Measurements from ENCODE around the gene FAM199X. TPM values are rescaled to one million over a fixed set of nuclear protein-coding genes. Genes with fewer than 3 reads are reported as not detected.

FAM199X gene
- total and polyA plus RNA-seq, 7 donors = 6.1 to 17.1 (median 14.5) TPM

DNA sequence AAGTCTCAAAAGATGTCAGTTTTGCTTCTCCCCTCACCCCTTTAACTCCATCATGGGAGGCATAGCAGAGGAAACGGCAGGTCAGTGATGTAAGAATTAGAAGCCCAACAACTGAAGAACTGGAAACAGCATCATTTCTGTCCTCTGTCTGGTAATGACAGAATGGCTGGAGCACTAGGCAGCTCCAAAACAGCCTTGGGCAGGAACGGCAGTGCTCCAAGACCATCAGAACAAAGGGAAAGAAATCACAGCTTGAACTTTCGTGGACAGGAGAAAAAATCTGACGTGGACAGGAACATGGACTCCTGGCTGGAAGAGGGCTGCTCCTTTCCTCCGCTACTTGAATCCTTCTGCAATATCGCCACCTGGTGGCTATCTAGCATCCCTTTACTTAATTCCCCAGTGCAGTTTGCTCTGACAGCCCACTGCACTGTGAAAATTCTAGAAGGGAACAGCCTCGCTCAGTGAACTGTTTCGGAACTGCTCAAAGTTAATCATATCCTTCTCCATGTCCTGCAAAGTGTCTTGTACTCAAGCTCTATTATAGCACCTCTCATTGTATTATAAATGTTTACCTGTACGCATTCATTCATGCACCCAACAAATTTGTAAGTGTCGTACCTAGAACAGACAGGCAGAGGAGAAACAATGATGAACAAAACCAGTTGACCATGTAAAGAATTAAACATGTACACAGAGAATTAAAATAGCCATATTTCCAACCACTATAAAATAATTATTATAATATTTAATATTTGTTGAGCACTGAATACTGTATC lies 29.8 kb upstream of the FAM199X start:
- H3K4me3 ChIP-seq = peak overlapping the region; percentile 53
- TF ChIP-seq, protein P1, sequence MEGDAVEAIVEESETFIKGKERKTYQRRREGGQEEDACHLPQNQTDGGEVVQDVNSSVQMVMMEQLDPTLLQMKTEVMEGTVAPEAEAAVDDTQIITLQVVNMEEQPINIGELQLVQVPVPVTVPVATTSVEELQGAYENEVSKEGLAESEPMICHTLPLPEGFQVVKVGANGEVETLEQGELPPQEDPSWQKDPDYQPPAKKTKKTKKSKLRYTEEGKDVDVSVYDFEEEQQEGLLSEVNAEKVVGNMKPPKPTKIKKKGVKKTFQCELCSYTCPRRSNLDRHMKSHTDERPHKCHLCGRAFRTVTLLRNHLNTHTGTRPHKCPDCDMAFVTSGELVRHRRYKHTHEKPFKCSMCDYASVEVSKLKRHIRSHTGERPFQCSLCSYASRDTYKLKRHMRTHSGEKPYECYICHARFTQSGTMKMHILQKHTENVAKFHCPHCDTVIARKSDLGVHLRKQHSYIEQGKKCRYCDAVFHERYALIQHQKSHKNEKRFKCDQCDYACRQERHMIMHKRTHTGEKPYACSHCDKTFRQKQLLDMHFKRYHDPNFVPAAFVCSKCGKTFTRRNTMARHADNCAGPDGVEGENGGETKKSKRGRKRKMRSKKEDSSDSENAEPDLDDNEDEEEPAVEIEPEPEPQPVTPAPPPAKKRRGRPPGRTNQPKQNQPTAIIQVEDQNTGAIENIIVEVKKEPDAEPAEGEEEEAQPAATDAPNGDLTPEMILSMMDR (IDR thresholded peaks at IDR 0.05) = peak; percentile 81
- no peaks in the 10 kb centered on the region for H3K4me1 ChIP-seq
- DNase-seq (peak; percentile 23 to 54), ATAC-seq (peak; percentile 77 to 97 (median 87))
- H3K27me3 ChIP-seq (ENCODE audit: insufficient read depth in 3 of 3, low read length in 2 of 3) = peaks cover 0 to 12% (median 0%) of the 10 kb centered on the region in 3 donors
- H3K36me3 ChIP-seq (ENCODE audit: insufficient read depth in 1 of 2, low read depth in 1 of 2) = no peaks in the 10 kb centered on the region
- 20 to 24% (median 21%) methylated on average over 10 of the region's 10 CpGs for WGBS, 3 donors
- H3K9me3 ChIP-seq = no peaks in the 10 kb centered on the region
- no peak overlapping the region for H3K27ac ChIP-seq
- intact Hi-C loops (cut with DNase I) = loop anchor here in 1 of 2 donors (10.0 kb wide), 1 partner anchor 292 kb away; no protein-coding TSS in a partner anchor

- TF ChIP-seq, protein P1 (IDR thresholded peaks at IDR 0.05) = no peak
- 80 to 85% (median 82%) methylated on average over 3 of the region's 3 CpGs for WGBS, 3 donors
These were observed 28.8 kb upstream of the FAM199X start for GRCh38 chrX:104137496-104137895.

DNA sequence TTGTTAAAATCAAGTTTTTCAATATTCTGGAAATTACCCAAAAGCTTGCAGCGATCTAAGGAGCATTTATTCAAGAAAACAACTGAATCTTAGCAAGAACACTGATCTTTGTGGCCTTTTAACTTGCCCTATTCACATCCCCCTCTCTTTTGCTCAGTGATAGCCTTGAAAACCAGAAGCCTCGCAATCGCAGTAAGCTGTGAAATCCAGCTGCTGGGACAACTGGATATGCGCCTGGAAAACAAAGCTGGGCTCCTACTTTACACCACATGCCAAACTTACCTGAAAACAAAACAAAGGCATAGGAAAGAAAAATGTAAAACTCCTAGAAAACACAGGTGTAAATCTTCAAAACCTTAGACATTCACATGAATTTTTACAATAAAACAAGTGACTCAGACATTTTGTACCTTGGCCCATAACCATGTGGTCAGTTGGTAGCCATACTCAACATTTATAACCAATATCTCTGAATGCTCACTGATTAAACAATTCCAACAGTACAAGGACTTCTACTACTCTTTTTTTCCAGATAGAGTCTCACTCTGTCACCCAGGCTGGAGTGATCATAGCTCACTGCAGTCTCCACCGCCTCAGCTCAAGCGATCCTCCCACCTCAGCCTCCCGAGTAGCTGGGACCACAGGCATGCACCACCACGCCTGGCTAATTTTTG lies 25.0 kb upstream of the FAM199X start:
- WGBS, 3 donors = 80 to 90% (median 80%) methylated on average over 8 of the region's 8 CpGs
- intact Hi-C loops (cut with DNase I) = no loop called here

More at GRCh38 chrX:104137496-104137895, 28.8 kb upstream of the FAM199X start:
- H3K27me3 ChIP-seq (ENCODE audit: insufficient read depth in 3 of 3, low read length in 2 of 3) = peaks cover 0 to 12% (median 0%) of the 10 kb centered on the region in 3 donors
- no peak overlapping the region for H3K4me3 ChIP-seq
- no peak for DNase-seq
- H3K27ac ChIP-seq = no peak overlapping the region
- H3K4me1 ChIP-seq = no peaks in the 10 kb centered on the region
- peak in 1 of 4 donors; percentile 39 for ATAC-seq
- intact Hi-C loops (cut with DNase I) = loop anchor here in 1 of 2 donors (10.0 kb wide), 1 partner anchor 293 kb away; no protein-coding TSS in a partner anchor
- H3K36me3 ChIP-seq (ENCODE audit: insufficient read depth in 1 of 2, low read depth in 1 of 2) = no peaks in the 10 kb centered on the region
- no peaks in the 10 kb centered on the region for H3K9me3 ChIP-seq

DNA sequence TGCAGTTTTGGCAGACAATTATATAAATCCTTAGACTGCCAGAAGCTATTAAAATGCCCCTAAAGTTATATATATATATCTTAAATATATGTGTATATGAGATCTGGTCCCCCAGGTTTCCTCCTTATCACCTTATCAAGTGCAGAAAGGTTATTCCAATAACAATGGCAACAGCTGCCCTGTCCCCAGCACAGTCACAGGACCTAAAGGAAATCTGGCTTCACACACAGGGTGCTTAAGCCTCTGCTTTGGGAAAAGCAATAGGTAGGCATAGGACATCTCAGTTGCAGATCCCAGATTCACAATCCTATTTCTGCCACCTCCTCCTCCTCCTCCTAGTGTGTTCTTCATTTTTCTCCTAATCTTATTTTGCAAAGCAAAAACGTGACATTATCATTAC lies 15.2 kb upstream of the FAM199X start:
- WGBS, 3 donors = 21 to 60% (median 36%) methylated on average over 1 of the region's 1 CpG
- Histone ChIP-seq H3K27me3 (ENCODE audit: insufficient read depth in 3 of 3, low read length in 2 of 3) (no peaks in the 10 kb centered on the region), H3K27ac (no peak overlapping the region), H3K9me3 (no peaks in the 10 kb centered on the region), H3K36me3 (ENCODE audit: insufficient read depth in 1 of 2, low read depth in 1 of 2) (no peaks in the 10 kb centered on the region), H3K4me1 (no peaks in the 10 kb centered on the region), H3K4me3 (no peak overlapping the region)
- TF ChIP-seq, protein P1 (IDR thresholded peaks at IDR 0.05) = no peak
- DNase-seq (no peak), ATAC-seq (no peak)
- intact Hi-C loops (cut with DNase I) = no loop called here

More for the DNA sequence above, 25.0 kb upstream of the FAM199X start:
- Histone ChIP-seq H3K9me3 (no peaks in the 10 kb centered on the region), H3K4me3 (no peak overlapping the region), H3K27ac (no peak overlapping the region), H3K27me3 (ENCODE audit: insufficient read depth in 3 of 3, low read length in 2 of 3) (no peaks in the 10 kb centered on the region), H3K4me1 (no peaks in the 10 kb centered on the region), H3K36me3 (ENCODE audit: insufficient read depth in 1 of 2, low read depth in 1 of 2) (no peaks in the 10 kb centered on the region)
- TF ChIP-seq, protein P1 (IDR thresholded peaks at IDR 0.05) = no peak
- ATAC-seq (no peak), DNase-seq (no peak)
